ENCODE results near the gene MTMR3. TPM values are rescaled to one million over a fixed set of nuclear protein-coding genes. Genes with fewer than 3 reads are reported as not detected.

Gene MTMR3
- total and polyA plus RNA-seq, 2 of the 8 experiments (the other 6 are each of a cell fraction or from before 2014, with no cell fraction given): 16.9 to 18.5 TPM

GRCh38 chr22:29994027-29994715 is 111.2 kb downstream of the MTMR3 start:
- WGBS, 2 experiments (ENCODE audit: extremely low coverage in 1 of 2, insufficient coverage in 1 of 2, insufficient read length in 1 of 2, insufficient replicate concordance in 2 of 2, low coverage in 1 of 2, low lambda C conversion rate in 2 of 2, missing lambda C conversion rate in 1 of 2): 96% methylated on average over 3 of the region's 3 CpGs; no CpG with 5 or more reads in 1 of the 2 experiments
- TF ChIP-seq BRCA1 (IDR thresholded peaks at IDR 0.05; ENCODE audit: low read depth, low read length) (no peak), SRF (IDR thresholded peaks at IDR 0.05; ENCODE audit: low read depth, low read length) (no peak), POU5F1 (IDR thresholded peaks at IDR 0.05; ENCODE audit: low read depth, low read length) (no peak), BCL11A (IDR thresholded peaks at IDR 0.05; ENCODE audit: low read depth in 2 of 2, low read length in 2 of 2) (no peak), TAF1 (IDR thresholded peaks at IDR 0.05; ENCODE audit: low read depth, low read length) (no peak), PHF8 (conservative IDR thresholded peaks at IDR 0.05; ENCODE audit: low read depth, low read length) (no peak), BACH1 (IDR thresholded peaks at IDR 0.05; ENCODE audit: low read length) (no peak), CHD1 (IDR thresholded peaks at IDR 0.05; ENCODE audit: low read depth, low read length) (no peak)
- no peak overlapping the region for H3K27ac ChIP-seq (ENCODE audit: low read depth, low read length)
- H3K4me3 ChIP-seq (ENCODE audit: extremely low read depth in 1 of 4, insufficient read depth in 2 of 4, low read depth in 3 of 4, low read length in 4 of 4): no peak overlapping the region
- no peak overlapping the region for H3K4me2 ChIP-seq (ENCODE audit: insufficient read depth in 1 of 2, low read depth in 2 of 2, low read length in 2 of 2)
- H4K5ac ChIP-seq (ENCODE audit: insufficient read length, low read depth, low read length): no peak overlapping the region
- no peak overlapping the region for H3K18ac ChIP-seq (ENCODE audit: extremely low read depth, low read length)
- FAIRE-seq: no peak
- no peaks in the 10 kb centered on the region for H3K9me3 ChIP-seq (ENCODE audit: insufficient read depth in 2 of 2, low read depth in 1 of 2, low read length in 1 of 2)
- no peak overlapping the region for H2BK5ac ChIP-seq (ENCODE audit: low read depth, low read length)
- no peaks in the 10 kb centered on the region; the same call in 1 of the 2 replicates for H3K79me1 ChIP-seq (ENCODE audit: low read depth, low read length)
- H2BK12ac ChIP-seq (ENCODE audit: low read depth, low read length): no peak overlapping the region
- H3K56ac ChIP-seq (replicated peaks; ENCODE audit: insufficient read length, low read depth, low read length): no peak overlapping the region
- ChIA-PET POLR2A (ENCODE audit: partially characterized antibody) (interaction anchor here (0.7 kb wide), 1 partner anchor 227 kb away, joined by 3 read pairs; the partner anchor contains the start of genes UQCR10 and ZMAT5), CTCF (ENCODE audit: partially characterized antibody) (interaction anchor here (1.4 to 3.6 kb wide), 2 partner anchors 11 to 122 kb away, joined by 3 to 28 read pairs; no protein-coding TSS in a partner anchor)
- no peak overlapping the region for H3K4ac ChIP-seq (replicated peaks; ENCODE audit: insufficient read length, low read depth, low read length)
- H2AK5ac ChIP-seq (ENCODE audit: low read depth, low read length): no peak overlapping the region
- no peak overlapping the region for H3K23ac ChIP-seq (ENCODE audit: insufficient read length)
- H2BK15ac ChIP-seq (ENCODE audit: low read length): no peak overlapping the region
- no peak overlapping the region for H3K14ac ChIP-seq (ENCODE audit: insufficient read length)
- H3K4me1 ChIP-seq (replicated peaks in 1 of 4; ENCODE audit: control insufficient read depth in 3 of 4, insufficient read depth in 4 of 4, low read length in 3 of 4): peaks cover 0 to 4% (median 3%) of the 10 kb centered on the region in 4 experiments; a peak in 3 of 7 replicates
- no peaks in the 10 kb centered on the region for H3K27me3 ChIP-seq (replicated peaks in 1 of 4; ENCODE audit: control insufficient read depth in 3 of 4, extremely low read depth in 1 of 4, insufficient read depth in 3 of 4, low read length in 3 of 4)
- peaks cover 0 to 6% (median 2%) of the 10 kb centered on the region in 4 experiments; a peak in 3 of 8 replicates for H3K36me3 ChIP-seq (ENCODE audit: control insufficient read depth in 2 of 4, insufficient read depth in 4 of 4, low read length in 3 of 4)
- no peaks in the 10 kb centered on the region for H4K20me1 ChIP-seq (replicated peaks in 1 of 2; ENCODE audit: control insufficient read depth in 1 of 2, insufficient read depth in 2 of 2, low read length in 2 of 2)
- no peak overlapping the region for H2BK120ac ChIP-seq (replicated peaks; ENCODE audit: low read depth, low read length)
- H4K8ac ChIP-seq (ENCODE audit: extremely low read depth, insufficient read depth, low read length): no peak overlapping the region
- H2AFZ ChIP-seq (ENCODE audit: low read length): no peak overlapping the region
- H3K79me2 ChIP-seq (ENCODE audit: control insufficient read depth in 1 of 2, insufficient read depth in 2 of 2, low read length in 2 of 2): no peaks in the 10 kb centered on the region
- no peak overlapping the region for H3K9ac ChIP-seq (replicated peaks in 1 of 4; ENCODE audit: extremely low read depth in 1 of 4, low read depth in 3 of 4, low read length in 3 of 4)
- no peak overlapping the region for H2BK20ac ChIP-seq (ENCODE audit: low read length)
- no peaks in the 10 kb centered on the region for H3K23me2 ChIP-seq (ENCODE audit: low read depth, low read length)
- no peak for DNase-seq (ENCODE audit: low read depth in 1 of 2, low spot score in 2 of 2)
- H4K91ac ChIP-seq (replicated peaks; ENCODE audit: insufficient read length, low read length): no peak overlapping the region
